HEK293 (cell line): ENCODE data around the gene RAD51C.
A peak's percentile ranks its signal among the peaks of the same experiment; 100 is the strongest.

ENCODE experiments used
- CTCF ChIP-seq: fragments of 450-650 bp; formaldehyde crosslinking; IDR thresholded peaks from 2 replicates; pipeline ENCODE4 v1.5.1; 2016; ENCODE audit warnings: missing biosample characterization, missing genetic modification characterization
- OSR2 ChIP-seq: fragments of 450-650 bp; formaldehyde crosslinking; IDR thresholded peaks from 2 replicates; pipeline ENCODE4 v1.5.1; 2016; ENCODE audit warnings: missing biosample characterization, missing genetic modification characterization
- ZNF155 ChIP-seq: fragments of 450-650 bp; formaldehyde crosslinking; IDR thresholded peaks from 2 replicates; pipeline ENCODE4 v1.5.1; 2016; ENCODE audit warnings: missing biosample characterization, missing genetic modification characterization
- ZNF24 ChIP-seq: fragments of 450-650 bp; formaldehyde crosslinking; IDR thresholded peaks from 2 replicates; pipeline ENCODE4 v1.5.1; 2016; ENCODE audit warnings: missing biosample characterization, missing genetic modification characterization
- ZNF768 ChIP-seq: fragments of 450-650 bp; formaldehyde crosslinking; IDR thresholded peaks from 2 replicates; pipeline ENCODE4 v1.5.1; 2018; ENCODE audit warnings: missing biosample characterization, mild to moderate bottlenecking, missing genetic modification characterization

- no peak for TF ChIP-seq ZNF24 (tag by site-specific recombination)
- TF ChIP-seq CTCF (tag by site-specific recombination): no peak
- TF ChIP-seq ZNF768 (tag by site-specific recombination): no peak
- no peak for TF ChIP-seq ZNF155 (tag by site-specific recombination)
- peak; percentile 86 for TF ChIP-seq OSR2 (tag by site-specific recombination)
Measured at GRCh38 chr17:58764373-58764772, 72.0 kb downstream of the RAD51C start.
